SJCRH30 (cell line): Measurements from ENCODE around the gene SLC25A10. TPM values are rescaled to one million over a fixed set of nuclear protein-coding genes. Genes with fewer than 3 reads are reported as not detected.

Source experiments
- DNase-seq, 2 experiments: peaks; one replicate each; pipeline ENCODE4 v3.0.0-alpha.2; 2015 to 2020
- H3K27ac ChIP-seq: fragments of 250-450 bp; sonication (Bioruptor Pico); 2 replicates; pipeline ENCODE4 v1.5.1; 2020; ENCODE audit warnings: mild to moderate bottlenecking, moderate library complexity
- H3K27me3 ChIP-seq: fragments of 250-450 bp; sonication (Bioruptor Pico); 2 replicates; pipeline ENCODE4 v1.5.1; 2020; ENCODE audit warnings: mild to moderate bottlenecking, moderate library complexity
- H3K36me3 ChIP-seq: fragments of 250-450 bp; sonication (Bioruptor Pico); 2 replicates; pipeline ENCODE4 v1.5.1; 2020; ENCODE audit warnings: mild to moderate bottlenecking, moderate library complexity
- H3K4me1 ChIP-seq: fragments of 250-450 bp; sonication (Bioruptor Pico); 2 replicates; pipeline ENCODE4 v1.5.1; 2020; ENCODE audit warnings: mild to moderate bottlenecking, moderate library complexity
- H3K4me3 ChIP-seq: fragments of 250-450 bp; sonication (Bioruptor Pico); 2 replicates; pipeline ENCODE4 v1.5.1; 2020; ENCODE audit warnings: mild to moderate bottlenecking, moderate library complexity
- H3K9me3 ChIP-seq: fragments of 250-450 bp; sonication (Bioruptor Pico); replicated peaks from 2 replicates; pipeline ENCODE4 v1.5.1; 2020; ENCODE audit warnings: mild to moderate bottlenecking, moderate library complexity
- total RNA-seq: library from RNA; depleted of rRNA; stranded (reverse); fragments of >200 nt; shearing (Covaris generic); gene quantifications from 2 replicates; pipeline ENCODE4 v1.2.3, GENCODE V29; 2014

Gene SLC25A10
- total RNA-seq, 1 experiment from 2014 or later: 34.8 TPM

GRCh38 chr17:81719410-81720266, 7.6 kb downstream of the SLC25A10 start:
- Histone ChIP-seq H3K4me3 (no peak overlapping the region), H3K27ac (no peak overlapping the region), H3K9me3 (no peaks in the 10 kb centered on the region), H3K4me1 (peaks cover 20% of the 10 kb centered on the region), H3K36me3 (peaks cover 6% of the 10 kb centered on the region), H3K27me3 (peaks cover 3% of the 10 kb centered on the region; the same call in 1 of the 2 replicates)
- no peak for DNase-seq

GRCh38 chr17:81720267-81721071, 8.4 kb downstream of the SLC25A10 start:
- Histone ChIP-seq H3K36me3 (peaks cover 6% of the 10 kb centered on the region; the same call in 1 of the 2 replicates), H3K27me3 (peaks cover 3% of the 10 kb centered on the region; the same call in 1 of the 2 replicates), H3K9me3 (no peaks in the 10 kb centered on the region), H3K4me3 (no peak overlapping the region), H3K27ac (no peak overlapping the region), H3K4me1 (peaks cover 20% of the 10 kb centered on the region)
- no peak for DNase-seq

GRCh38 chr17:81722184-81723120, 10.4 kb downstream of the SLC25A10 start:
- DNase-seq: peak; percentile 62 to 65

GRCh38 chr17:81723651-81724209, 11.6 kb downstream of the SLC25A10 start:
- no peaks in the 10 kb centered on the region for H3K36me3 ChIP-seq
- peaks cover 17% of the 10 kb centered on the region for H3K4me1 ChIP-seq
- no peak for DNase-seq
- H3K9me3 ChIP-seq: no peaks in the 10 kb centered on the region
- H3K4me3 ChIP-seq: no peak overlapping the region
- H3K27ac ChIP-seq: no peak overlapping the region
- peaks cover 3% of the 10 kb centered on the region; the same call in 1 of the 2 replicates for H3K27me3 ChIP-seq

More at GRCh38 chr17:81722184-81723120, 10.4 kb downstream of the SLC25A10 start:
- Histone ChIP-seq H3K4me1 (peaks cover 17% of the 10 kb centered on the region), H3K9me3 (no peaks in the 10 kb centered on the region), H3K27me3 (peaks cover 3% of the 10 kb centered on the region; the same call in 1 of the 2 replicates), H3K4me3 (no peak overlapping the region), H3K36me3 (peaks cover 6% of the 10 kb centered on the region; the same call in 1 of the 2 replicates), H3K27ac (no peak overlapping the region)

- no peaks in the 10 kb centered on the region for H3K9me3 ChIP-seq
Measured at GRCh38 chr17:81725439-81725838, 13.4 kb downstream of the SLC25A10 start.

GRCh38 chr17:81726004-81726403, 13.9 kb downstream of the SLC25A10 start:
- no peak for DNase-seq
- H3K4me3 ChIP-seq: no peak overlapping the region
- H3K4me1 ChIP-seq: peaks cover 27% of the 10 kb centered on the region
- H3K9me3 ChIP-seq: no peaks in the 10 kb centered on the region
- no peaks in the 10 kb centered on the region for H3K36me3 ChIP-seq
- H3K27me3 ChIP-seq: peaks cover 3% of the 10 kb centered on the region; the same call in 1 of the 2 replicates
- H3K27ac ChIP-seq: no peak overlapping the region

More at GRCh38 chr17:81725439-81725838, 13.4 kb downstream of the SLC25A10 start:
- Histone ChIP-seq H3K27me3 (peaks cover 3% of the 10 kb centered on the region; the same call in 1 of the 2 replicates), H3K4me1 (peaks cover 22% of the 10 kb centered on the region), H3K27ac (no peak overlapping the region), H3K36me3 (no peaks in the 10 kb centered on the region), H3K4me3 (no peak overlapping the region)
- no peak for DNase-seq

- Histone ChIP-seq H3K4me1 (peaks cover 33% of the 10 kb centered on the region), H3K9me3 (no peaks in the 10 kb centered on the region), H3K27me3 (peaks cover 3% of the 10 kb centered on the region; the same call in 1 of the 2 replicates), H3K36me3 (no peaks in the 10 kb centered on the region), H3K27ac (no peak overlapping the region), H3K4me3 (no peak overlapping the region)
- DNase-seq: no peak
Measured at GRCh38 chr17:81727324-81728031, 15.4 kb downstream of the SLC25A10 start.

GRCh38 chr17:81733507-81734404, 21.7 kb downstream of the SLC25A10 start:
- Histone ChIP-seq H3K4me1 (peaks cover 24% of the 10 kb centered on the region), H3K9me3 (no peaks in the 10 kb centered on the region), H3K36me3 (no peaks in the 10 kb centered on the region), H3K27me3 (peaks cover 41% of the 10 kb centered on the region), H3K27ac (no peak overlapping the region), H3K4me3 (no peak overlapping the region)
- peak; percentile 88 to 93 for DNase-seq

- no peak for DNase-seq
- Histone ChIP-seq H3K4me1 (peaks cover 24% of the 10 kb centered on the region), H3K27ac (no peak overlapping the region), H3K4me3 (no peak overlapping the region), H3K36me3 (no peaks in the 10 kb centered on the region), H3K9me3 (no peaks in the 10 kb centered on the region), H3K27me3 (peaks cover 42% of the 10 kb centered on the region)
Measured at GRCh38 chr17:81734405-81735263, 22.6 kb downstream of the SLC25A10 start.

- Histone ChIP-seq H3K36me3 (no peaks in the 10 kb centered on the region), H3K4me1 (peaks cover 19% of the 10 kb centered on the region), H3K27me3 (peaks cover 48% of the 10 kb centered on the region), H3K4me3 (no peak overlapping the region), H3K27ac (no peak overlapping the region), H3K9me3 (no peaks in the 10 kb centered on the region)
- DNase-seq: peak in 1 of 2 experiments; percentile 53
Measured at GRCh38 chr17:81735264-81736102, 23.4 kb downstream of the SLC25A10 start.
